SU-DHL-6 (cell line): Measurements from ENCODE around the gene CNTRL.

ENCODE experiments used
- EZH2phosphoT487 ChIP-seq: fragments of 200-600 bp; sonication (generic), shearing (Covaris generic); conservative IDR thresholded peaks from 2 replicates; pipeline ENCODE4 v1.6.1; 2018; ENCODE audit warnings: mild to moderate bottlenecking, antibody characterized with exemption, low read length, moderate library complexity, mixed read lengths
- TF ChIP-seq, protein P1 (sequence below): fragments of 200-600 bp; sonication (generic); IDR thresholded peaks from one replicate; pipeline ENCODE4 v1.5.1; 2017; ENCODE audit warnings: antibody characterized with exemption, mild to moderate bottlenecking, low read length, moderate library complexity; ENCODE audit not compliant: insufficient read depth, poor library complexity, severe bottlenecking

DNA sequence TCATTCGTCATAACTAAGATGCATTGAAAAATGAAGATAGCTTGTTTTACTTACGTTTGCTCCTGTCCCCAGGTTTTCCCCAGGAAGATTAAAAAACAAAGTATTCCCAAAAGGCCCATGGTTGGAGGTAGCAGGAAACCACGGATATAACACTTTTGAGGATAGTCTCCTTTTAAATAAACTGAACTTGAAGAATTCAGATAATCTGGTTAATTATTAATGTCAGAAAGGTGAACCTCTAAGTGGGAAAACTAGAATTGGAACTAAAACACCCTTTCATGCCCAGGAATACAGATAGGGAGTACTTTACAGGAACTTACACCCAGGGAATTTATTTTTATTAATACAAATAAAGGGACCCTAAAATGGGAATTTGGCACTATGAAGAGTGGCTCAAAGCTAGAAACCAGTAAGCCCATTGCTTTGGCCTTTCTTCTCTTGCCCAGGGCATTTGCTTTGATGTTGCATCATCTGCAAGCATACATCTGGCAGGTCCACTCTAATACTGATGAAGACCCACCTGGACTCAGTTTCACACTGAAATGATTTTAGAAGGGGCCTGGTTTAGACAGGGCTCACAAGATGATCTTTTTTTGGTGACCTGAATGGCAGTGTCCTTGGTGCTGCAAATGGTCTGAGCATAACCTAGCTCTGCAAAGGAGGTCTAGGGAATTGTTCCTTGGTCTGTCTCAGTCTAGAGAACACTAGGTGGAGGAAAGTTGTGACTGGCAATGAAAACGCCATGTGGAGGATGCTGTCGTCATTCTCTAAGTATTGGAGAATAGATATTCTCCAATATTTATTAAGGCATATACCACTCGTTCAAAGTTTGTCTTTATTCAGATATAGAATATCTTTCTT, 24.4 kb upstream of the CNTRL start, which contains the start of gene C5:
- TF ChIP-seq, protein P1, sequence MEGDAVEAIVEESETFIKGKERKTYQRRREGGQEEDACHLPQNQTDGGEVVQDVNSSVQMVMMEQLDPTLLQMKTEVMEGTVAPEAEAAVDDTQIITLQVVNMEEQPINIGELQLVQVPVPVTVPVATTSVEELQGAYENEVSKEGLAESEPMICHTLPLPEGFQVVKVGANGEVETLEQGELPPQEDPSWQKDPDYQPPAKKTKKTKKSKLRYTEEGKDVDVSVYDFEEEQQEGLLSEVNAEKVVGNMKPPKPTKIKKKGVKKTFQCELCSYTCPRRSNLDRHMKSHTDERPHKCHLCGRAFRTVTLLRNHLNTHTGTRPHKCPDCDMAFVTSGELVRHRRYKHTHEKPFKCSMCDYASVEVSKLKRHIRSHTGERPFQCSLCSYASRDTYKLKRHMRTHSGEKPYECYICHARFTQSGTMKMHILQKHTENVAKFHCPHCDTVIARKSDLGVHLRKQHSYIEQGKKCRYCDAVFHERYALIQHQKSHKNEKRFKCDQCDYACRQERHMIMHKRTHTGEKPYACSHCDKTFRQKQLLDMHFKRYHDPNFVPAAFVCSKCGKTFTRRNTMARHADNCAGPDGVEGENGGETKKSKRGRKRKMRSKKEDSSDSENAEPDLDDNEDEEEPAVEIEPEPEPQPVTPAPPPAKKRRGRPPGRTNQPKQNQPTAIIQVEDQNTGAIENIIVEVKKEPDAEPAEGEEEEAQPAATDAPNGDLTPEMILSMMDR: no peak
- TF ChIP-seq EZH2phosphoT487: no peak
